T-helper 17 cell (primary cell): ENCODE data around the gene METTL13. TPM values are rescaled to one million over a fixed set of nuclear protein-coding genes. Genes with fewer than 3 reads are reported as not detected.

Experiments used
- ATAC-seq: fragments of 150-1000 bp; cut with Tn5 transposase; 2 replicates; pipeline ENCODE4 v1.10.0; 2021; ENCODE audit warnings: mild to moderate bottlenecking, moderate library complexity
- DNase-seq, 3 donors: peaks; one replicate each; pipeline versions ENCODE4 v3.0.0 to v3.0.0-alpha.2; 2020 to 2021
- H3K9me3 ChIP-seq: one replicate; pipeline ENCODE4 v1.7.0; 2013; ENCODE audit warnings: low read length, mild to moderate bottlenecking; ENCODE audit not compliant: control insufficient read depth, poor library complexity, severe bottlenecking
- H3K27ac Mint-ChIP-seq: one replicate; pipeline ENCODE4 v1.8.0; 2022; ENCODE audit warnings: mild to moderate bottlenecking, moderate library complexity, mixed read lengths
- H3K27me3 Mint-ChIP-seq: one replicate; pipeline ENCODE4 v1.8.0; 2022; ENCODE audit warnings: mixed read lengths
- H3K36me3 Mint-ChIP-seq: one replicate; pipeline ENCODE4 v1.8.0; 2022; ENCODE audit warnings: low read depth, mixed read lengths
- H3K4me1 Mint-ChIP-seq: one replicate; pipeline ENCODE4 v1.8.0; 2022; ENCODE audit warnings: mild to moderate bottlenecking, mixed read lengths
- H3K4me3 Mint-ChIP-seq: one replicate; pipeline ENCODE4 v1.8.0; 2022; ENCODE audit warnings: mild to moderate bottlenecking, moderate library complexity, mixed read lengths
- total RNA-seq, 4 donors: library from RNA in 2 of 4; stranded (reverse) in 2 of 4; gene quantifications; one replicate each; pipeline ENCODE4 v1.2.3 and lab custom pipeline; 2022 to 2026

METTL13 gene
- total RNA-seq, 2 donors from 2014 or later, result 13.0 to 13.4 TPM

- ATAC-seq, result no peak
- DNase-seq, result no peak
- Mint-ChIP-seq H3K4me3 (peak overlapping the region; percentile 79), H3K36me3 (peaks cover 13% of the 10 kb centered on the region), H3K27ac (no peak overlapping the region), H3K4me1 (peaks cover 38% of the 10 kb centered on the region), H3K27me3 (no peaks in the 10 kb centered on the region)
- no peaks in the 10 kb centered on the region for H3K9me3 ChIP-seq
Observed at GRCh38 chr1:171783816-171784530, 2.5 kb downstream of the METTL13 start.

- no peaks in the 10 kb centered on the region for H3K9me3 ChIP-seq
- Mint-ChIP-seq H3K4me3 (peak overlapping the region; percentile 79), H3K36me3 (peaks cover 13% of the 10 kb centered on the region)
Observed at GRCh38 chr1:171784784-171785183, 3.3 kb downstream of the METTL13 start.

GRCh38 chr1:171785766-171786165 is 4.3 kb downstream of the METTL13 start:
- DNase-seq (no peak), ATAC-seq (no peak)
- Mint-ChIP-seq H3K36me3 (peaks cover 15% of the 10 kb centered on the region), H3K27me3 (no peaks in the 10 kb centered on the region), H3K4me3 (no peak overlapping the region), H3K27ac (peak overlapping the region; percentile 45), H3K4me1 (peaks cover 41% of the 10 kb centered on the region)
- H3K9me3 ChIP-seq, result no peaks in the 10 kb centered on the region

More at GRCh38 chr1:171784784-171785183, 3.3 kb downstream of the METTL13 start:
- no peak for DNase-seq
- Mint-ChIP-seq H3K27me3 (no peaks in the 10 kb centered on the region), H3K4me1 (peaks cover 41% of the 10 kb centered on the region), H3K27ac (peak overlapping the region; percentile 45)
- no peak for ATAC-seq

GRCh38 chr1:171786534-171786933 is 5.1 kb downstream of the METTL13 start:
- H3K4me1 Mint-ChIP-seq, result peaks cover 41% of the 10 kb centered on the region
- peaks cover 13% of the 10 kb centered on the region for H3K36me3 Mint-ChIP-seq
- no peaks in the 10 kb centered on the region for H3K9me3 ChIP-seq
- no peak for DNase-seq
- H3K27ac Mint-ChIP-seq, result no peak overlapping the region
- ATAC-seq, result no peak
- no peaks in the 10 kb centered on the region for H3K27me3 Mint-ChIP-seq
- H3K4me3 Mint-ChIP-seq, result no peak overlapping the region

- H3K27ac Mint-ChIP-seq, result no peak overlapping the region
- no peaks in the 10 kb centered on the region for H3K9me3 ChIP-seq
- H3K4me3 Mint-ChIP-seq, result no peak overlapping the region
- peaks cover 39% of the 10 kb centered on the region for H3K4me1 Mint-ChIP-seq
- no peak for DNase-seq
- no peaks in the 10 kb centered on the region for H3K27me3 Mint-ChIP-seq
- no peak for ATAC-seq
- H3K36me3 Mint-ChIP-seq, result peaks cover 11% of the 10 kb centered on the region
Observed at GRCh38 chr1:171787686-171788480, 6.4 kb downstream of the METTL13 start.

- no peaks in the 10 kb centered on the region for H3K9me3 ChIP-seq
- ATAC-seq, result no peak
- no peak overlapping the region for H3K27ac Mint-ChIP-seq
Observed at GRCh38 chr1:171788696-171789095, 7.2 kb downstream of the METTL13 start.

GRCh38 chr1:171790318-171790717 is 8.9 kb downstream of the METTL13 start:
- DNase-seq, result no peak
- Mint-ChIP-seq H3K4me1 (peaks cover 24% of the 10 kb centered on the region), H3K4me3 (no peak overlapping the region), H3K36me3 (peaks cover 13% of the 10 kb centered on the region), H3K27ac (no peak overlapping the region), H3K27me3 (no peaks in the 10 kb centered on the region)
- no peak for ATAC-seq
- no peaks in the 10 kb centered on the region for H3K9me3 ChIP-seq

More at GRCh38 chr1:171788696-171789095, 7.2 kb downstream of the METTL13 start:
- Mint-ChIP-seq H3K4me3 (no peak overlapping the region), H3K27me3 (no peaks in the 10 kb centered on the region), H3K4me1 (peaks cover 33% of the 10 kb centered on the region), H3K36me3 (peaks cover 11% of the 10 kb centered on the region)
- DNase-seq, result no peak

GRCh38 chr1:171792656-171793369 is 11.4 kb downstream of the METTL13 start:
- Mint-ChIP-seq H3K4me1 (peaks cover 19% of the 10 kb centered on the region), H3K4me3 (no peak overlapping the region), H3K27me3 (no peaks in the 10 kb centered on the region), H3K36me3 (peaks cover 13% of the 10 kb centered on the region), H3K27ac (no peak overlapping the region)
- ATAC-seq (no peak), DNase-seq (no peak)
- H3K9me3 ChIP-seq, result no peaks in the 10 kb centered on the region

- no peak for ATAC-seq
- Mint-ChIP-seq H3K27me3 (no peaks in the 10 kb centered on the region), H3K27ac (peak overlapping the region; percentile 30), H3K4me1 (peaks cover 21% of the 10 kb centered on the region), H3K36me3 (peaks cover 14% of the 10 kb centered on the region), H3K4me3 (no peak overlapping the region)
- no peak for DNase-seq
- no peaks in the 10 kb centered on the region for H3K9me3 ChIP-seq
Observed at GRCh38 chr1:171793636-171794035, 12.2 kb downstream of the METTL13 start.

GRCh38 chr1:171794085-171794484 is 12.6 kb downstream of the METTL13 start:
- peaks cover 21% of the 10 kb centered on the region for H3K4me1 Mint-ChIP-seq

GRCh38 chr1:171796592-171796991 is 15.1 kb downstream of the METTL13 start:
- no peak for DNase-seq
- peaks cover 19% of the 10 kb centered on the region for H3K4me1 Mint-ChIP-seq
- H3K36me3 Mint-ChIP-seq, result peaks cover 14% of the 10 kb centered on the region
- no peaks in the 10 kb centered on the region for H3K9me3 ChIP-seq
- H3K27me3 Mint-ChIP-seq, result no peaks in the 10 kb centered on the region
- no peak overlapping the region for H3K27ac Mint-ChIP-seq
- no peak for ATAC-seq
- no peak overlapping the region for H3K4me3 Mint-ChIP-seq

More at GRCh38 chr1:171794085-171794484, 12.6 kb downstream of the METTL13 start:
- peak; percentile 76 for ATAC-seq
- H3K27me3 Mint-ChIP-seq, result no peaks in the 10 kb centered on the region
- peaks cover 14% of the 10 kb centered on the region for H3K36me3 Mint-ChIP-seq
- no peaks in the 10 kb centered on the region for H3K9me3 ChIP-seq
- DNase-seq, result no peak
- peak overlapping the region; percentile 30 for H3K27ac Mint-ChIP-seq
- H3K4me3 Mint-ChIP-seq, result no peak overlapping the region

- no peaks in the 10 kb centered on the region for H3K9me3 ChIP-seq
- no peaks in the 10 kb centered on the region for H3K27me3 Mint-ChIP-seq
- no peak for DNase-seq
- peaks cover 19% of the 10 kb centered on the region for H3K4me1 Mint-ChIP-seq
- peak overlapping the region; percentile 43 for H3K27ac Mint-ChIP-seq
- peaks cover 14% of the 10 kb centered on the region for H3K36me3 Mint-ChIP-seq
- no peak for ATAC-seq
- H3K4me3 Mint-ChIP-seq, result no peak overlapping the region
Observed at GRCh38 chr1:171798311-171798710, 16.9 kb downstream of the METTL13 start.

- H3K4me1 Mint-ChIP-seq, result peaks cover 17% of the 10 kb centered on the region
- no peak for ATAC-seq
- DNase-seq, result no peak
- H3K27me3 Mint-ChIP-seq, result no peaks in the 10 kb centered on the region
- no peak overlapping the region for H3K4me3 Mint-ChIP-seq
- H3K36me3 Mint-ChIP-seq, result peaks cover 14% of the 10 kb centered on the region
- H3K27ac Mint-ChIP-seq, result peak overlapping the region; percentile 43
- H3K9me3 ChIP-seq, result no peaks in the 10 kb centered on the region
Observed at GRCh38 chr1:171798765-171799164, 17.3 kb downstream of the METTL13 start.
